GM10847 (cell line): ENCODE data around the gene S100A5.

Source experiments
- POLR2A ChIP-seq: IDR thresholded peaks from 2 replicates; pipeline ENCODE4 v1.6.1; 2011; ENCODE audit not compliant: insufficient read length; ENCODE audit errors: extremely low read depth

Gene S100A5

DNA sequence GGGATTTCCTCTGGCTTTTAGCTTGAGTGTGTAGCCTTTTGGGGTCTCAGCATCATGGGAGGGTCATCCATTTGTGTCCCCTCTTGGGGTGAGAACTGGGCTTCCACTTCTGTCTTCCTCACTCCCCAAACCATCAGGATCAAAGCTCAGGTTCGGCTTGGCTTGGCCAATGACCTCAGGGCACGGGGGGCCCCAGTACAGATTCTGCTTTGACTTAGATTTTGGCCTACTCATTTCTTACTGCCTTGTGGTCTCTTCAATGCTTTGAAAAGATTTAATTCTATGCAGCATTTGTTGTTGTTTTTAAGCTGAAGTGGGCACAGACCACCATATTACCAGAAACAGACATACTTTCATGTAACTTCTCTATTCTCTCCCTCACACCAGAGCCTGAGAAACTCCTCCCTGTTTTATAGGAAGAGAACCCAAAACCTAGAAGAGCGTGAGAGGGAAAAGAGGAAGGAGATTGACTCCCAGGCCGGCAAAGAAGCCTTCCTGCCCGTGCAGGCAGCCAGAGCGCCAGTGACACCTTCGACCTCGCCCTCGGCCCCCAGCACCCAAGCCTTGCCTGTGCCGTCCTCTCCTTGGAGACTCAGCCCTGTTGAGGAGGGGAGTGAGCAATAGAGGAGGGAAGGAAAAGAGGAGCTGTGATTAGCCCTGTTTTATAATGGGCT, 10.2 kb upstream of the S100A5 start:
- no peak for TF ChIP-seq POLR2A

DNA sequence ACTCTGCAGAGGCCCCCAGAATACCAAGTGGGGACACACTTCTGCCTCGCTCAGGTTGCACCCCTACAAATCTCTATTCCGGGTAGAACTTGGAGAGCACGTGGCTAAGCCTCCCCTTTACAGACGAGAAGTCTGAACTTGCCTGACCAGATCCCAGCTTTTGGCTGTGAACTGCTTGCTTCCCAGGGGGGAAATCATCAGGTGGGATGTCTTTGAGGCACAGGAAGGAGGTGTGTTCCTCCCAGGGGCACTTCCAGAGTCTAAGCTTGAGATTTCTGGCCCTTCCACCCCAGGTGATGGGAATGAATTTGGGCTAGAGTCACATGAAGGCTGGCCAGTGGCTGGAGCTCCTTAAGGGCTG, 9.6 kb upstream of the S100A5 start:
- TF ChIP-seq POLR2A: no peak

DNA sequence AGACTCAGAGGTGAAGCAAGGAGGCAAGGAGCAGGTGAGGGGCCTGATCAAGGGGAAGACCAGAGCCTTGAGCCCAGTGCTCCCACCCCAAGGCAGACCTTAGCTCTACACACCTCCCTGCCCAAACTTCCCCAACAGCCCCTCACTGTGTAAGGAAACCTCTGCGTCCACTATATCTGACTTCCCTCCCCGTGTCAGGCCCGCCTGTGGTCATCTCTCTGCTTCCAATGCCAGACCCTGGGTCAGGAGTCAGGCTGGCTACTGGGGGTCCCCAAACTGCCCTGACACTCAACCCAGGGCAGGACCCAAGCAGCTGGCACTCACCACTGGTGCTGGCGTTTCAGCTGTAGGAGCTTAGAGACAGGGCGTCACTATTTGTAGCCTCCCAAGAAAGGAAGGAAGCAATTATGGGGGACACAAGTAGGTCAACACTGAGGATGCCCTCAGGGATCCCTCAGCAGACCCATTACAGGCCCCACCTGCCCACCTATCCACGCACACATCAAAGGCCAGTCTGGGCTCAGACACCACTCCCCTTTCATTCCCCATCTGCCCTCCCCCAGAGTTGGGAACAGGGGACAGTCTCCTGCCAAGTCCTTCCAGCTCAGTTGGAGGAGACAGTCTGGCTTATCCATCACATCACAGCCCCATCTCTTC, 9.1 kb upstream of the S100A5 start:
- no peak for TF ChIP-seq POLR2A

DNA sequence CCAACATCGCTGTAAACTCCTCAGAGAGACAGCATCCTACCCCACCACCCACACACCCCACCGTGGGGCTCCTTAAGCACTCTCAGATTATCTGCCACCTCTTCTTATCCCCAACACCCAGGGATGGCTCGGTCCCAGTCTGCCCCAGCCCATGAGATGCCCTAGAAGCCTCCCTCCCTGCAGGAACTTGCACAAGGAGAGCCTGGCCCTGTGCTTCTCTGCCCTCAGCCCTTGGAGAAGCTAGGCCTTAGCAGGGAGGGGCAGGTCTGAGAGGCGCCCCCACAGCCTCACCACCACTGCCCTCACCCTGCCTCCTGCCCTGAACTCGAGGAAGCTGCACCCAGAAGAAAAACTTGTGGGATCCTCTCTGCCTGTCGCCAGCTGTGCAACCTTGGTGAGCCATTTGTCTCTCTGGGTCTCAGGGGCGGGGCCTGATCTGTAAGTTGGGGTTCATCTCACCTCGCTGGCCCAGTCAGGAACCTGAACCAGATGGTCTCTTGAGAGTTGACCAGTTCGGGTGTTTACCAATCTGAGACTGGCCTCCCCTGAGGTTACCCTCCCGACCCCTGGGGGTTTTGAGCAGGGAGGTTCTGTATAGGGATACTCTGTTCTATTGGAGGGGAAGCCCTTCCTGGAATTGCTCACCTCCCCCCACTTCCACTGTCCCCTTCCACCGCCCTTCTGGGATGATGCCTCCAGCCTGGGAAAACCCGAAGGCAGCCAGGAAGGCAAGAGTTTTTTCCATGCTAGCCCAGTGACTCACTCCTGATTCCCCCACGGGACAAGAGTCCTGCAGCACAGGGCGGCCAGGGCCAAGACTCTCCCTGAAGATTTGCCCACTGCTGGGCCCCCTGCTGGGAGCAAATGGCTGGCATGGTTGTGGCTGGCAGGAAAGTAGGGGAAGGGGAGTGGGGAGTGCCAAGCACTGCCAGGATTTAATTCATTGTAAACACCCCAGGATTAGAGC, 8.3 kb upstream of the S100A5 start, which contains the start of gene S100A3:
TSS of gene S100A3 (minus strand) at position 537 of the 967 bp plus-strand sequence. CDS start 773 bp downstream, outside the sequence.
- TF ChIP-seq POLR2A: no peak

DNA sequence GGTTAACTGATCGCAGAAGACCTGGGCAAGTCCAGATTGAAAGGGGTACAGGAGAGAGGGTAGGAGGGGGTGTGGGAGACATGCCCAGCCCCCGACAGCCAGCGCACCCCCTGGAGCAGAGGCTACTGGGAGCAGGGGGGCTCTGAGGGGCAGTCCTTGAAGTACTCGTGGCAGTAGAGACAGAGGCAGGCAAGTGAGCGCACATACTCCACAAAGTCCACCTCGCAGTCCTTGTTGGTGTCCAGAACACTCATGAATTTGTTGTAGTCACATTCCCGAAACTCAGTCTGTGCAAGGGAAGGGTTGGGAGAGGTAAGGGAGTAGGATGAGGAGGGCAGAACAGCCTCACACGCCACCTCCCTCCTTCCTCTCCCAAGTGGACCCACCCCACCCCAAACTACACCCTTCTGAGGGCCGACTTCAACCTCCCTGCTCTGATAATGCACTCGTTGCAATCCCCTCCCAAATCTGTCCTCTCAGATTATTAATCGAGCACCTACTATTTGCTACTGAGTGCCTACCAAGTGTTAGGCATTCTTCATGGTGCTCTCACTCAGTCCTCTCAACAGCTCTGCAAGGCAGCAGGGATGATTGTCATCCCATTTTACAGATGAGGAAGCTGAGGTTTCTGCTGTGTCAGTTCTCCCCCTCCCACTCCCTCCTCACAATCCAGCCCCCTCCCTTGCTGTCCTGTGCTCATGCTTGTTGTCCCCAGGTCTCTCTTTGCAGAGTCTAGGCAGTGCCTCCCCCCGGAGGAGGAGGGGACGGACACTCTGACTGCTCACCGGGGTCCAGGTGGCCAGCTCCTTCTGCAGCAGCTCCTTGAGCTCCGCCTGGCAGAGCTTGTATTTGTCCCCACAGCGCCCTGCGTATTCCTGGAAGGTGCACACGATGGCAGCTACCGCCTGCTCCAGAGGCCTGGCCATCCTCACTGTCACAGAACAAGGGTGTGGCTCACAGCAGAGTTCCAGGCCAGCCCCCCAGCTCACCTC, 7.1 kb upstream of the S100A5 start:
- no peak for TF ChIP-seq POLR2A

DNA sequence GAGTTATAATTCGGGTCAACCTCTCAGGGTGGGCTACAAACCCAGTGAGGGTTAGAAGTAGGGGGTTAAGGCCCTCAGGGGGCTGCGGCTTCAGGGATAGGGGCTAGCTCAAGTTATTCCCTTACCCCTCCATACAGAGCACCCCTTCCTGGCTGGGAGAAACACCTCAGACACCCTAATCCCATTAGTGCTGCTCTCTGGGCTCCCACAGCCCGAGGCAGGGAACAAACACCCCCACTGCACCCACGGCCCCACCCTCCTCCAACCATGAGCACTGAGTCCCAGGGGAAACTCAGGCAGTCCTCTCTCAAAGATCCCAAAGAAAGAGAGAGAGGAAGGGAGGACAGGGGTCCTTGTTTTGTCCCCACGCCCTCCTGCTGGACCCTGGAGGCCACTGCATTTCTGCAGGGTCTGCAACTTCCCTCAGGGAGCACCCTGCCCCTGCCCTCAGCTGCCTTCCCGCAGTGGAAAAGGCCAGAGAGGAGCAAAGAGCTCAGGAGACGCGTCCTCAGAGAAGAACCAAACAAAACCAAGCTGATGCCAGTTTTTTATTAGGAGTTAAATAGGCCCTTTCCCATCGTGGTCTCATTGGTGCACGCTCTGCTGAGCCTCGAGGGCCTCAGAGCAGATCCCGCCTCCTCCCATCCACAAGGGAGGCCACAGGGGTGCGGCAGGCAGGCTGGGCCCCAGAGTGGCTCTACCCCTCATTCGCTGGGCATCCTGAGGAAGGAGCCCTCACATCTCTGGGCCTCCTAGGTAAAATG, 6.2 kb upstream of the S100A5 start:
- no peak for TF ChIP-seq POLR2A

DNA sequence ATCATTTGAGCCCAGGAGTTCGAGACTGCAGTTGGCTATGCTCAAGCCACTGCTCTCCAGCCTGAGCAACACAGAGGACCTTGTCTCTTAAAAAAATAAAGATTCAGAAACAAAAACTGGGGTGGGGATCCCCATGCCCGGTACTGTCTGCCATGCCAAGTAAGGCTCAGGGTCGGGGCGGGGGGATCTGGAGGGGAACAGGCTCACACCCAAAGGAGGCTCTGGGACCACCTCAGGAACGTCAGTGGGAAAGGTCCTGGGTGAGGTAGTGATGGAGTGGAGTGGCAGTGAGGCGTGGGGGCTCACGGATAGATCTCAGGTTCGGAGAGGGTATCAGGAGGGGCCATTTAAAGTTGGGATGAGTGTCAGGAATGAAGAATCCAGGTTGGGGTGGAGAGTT, 5.6 kb upstream of the S100A5 start:
- TF ChIP-seq POLR2A: no peak

DNA sequence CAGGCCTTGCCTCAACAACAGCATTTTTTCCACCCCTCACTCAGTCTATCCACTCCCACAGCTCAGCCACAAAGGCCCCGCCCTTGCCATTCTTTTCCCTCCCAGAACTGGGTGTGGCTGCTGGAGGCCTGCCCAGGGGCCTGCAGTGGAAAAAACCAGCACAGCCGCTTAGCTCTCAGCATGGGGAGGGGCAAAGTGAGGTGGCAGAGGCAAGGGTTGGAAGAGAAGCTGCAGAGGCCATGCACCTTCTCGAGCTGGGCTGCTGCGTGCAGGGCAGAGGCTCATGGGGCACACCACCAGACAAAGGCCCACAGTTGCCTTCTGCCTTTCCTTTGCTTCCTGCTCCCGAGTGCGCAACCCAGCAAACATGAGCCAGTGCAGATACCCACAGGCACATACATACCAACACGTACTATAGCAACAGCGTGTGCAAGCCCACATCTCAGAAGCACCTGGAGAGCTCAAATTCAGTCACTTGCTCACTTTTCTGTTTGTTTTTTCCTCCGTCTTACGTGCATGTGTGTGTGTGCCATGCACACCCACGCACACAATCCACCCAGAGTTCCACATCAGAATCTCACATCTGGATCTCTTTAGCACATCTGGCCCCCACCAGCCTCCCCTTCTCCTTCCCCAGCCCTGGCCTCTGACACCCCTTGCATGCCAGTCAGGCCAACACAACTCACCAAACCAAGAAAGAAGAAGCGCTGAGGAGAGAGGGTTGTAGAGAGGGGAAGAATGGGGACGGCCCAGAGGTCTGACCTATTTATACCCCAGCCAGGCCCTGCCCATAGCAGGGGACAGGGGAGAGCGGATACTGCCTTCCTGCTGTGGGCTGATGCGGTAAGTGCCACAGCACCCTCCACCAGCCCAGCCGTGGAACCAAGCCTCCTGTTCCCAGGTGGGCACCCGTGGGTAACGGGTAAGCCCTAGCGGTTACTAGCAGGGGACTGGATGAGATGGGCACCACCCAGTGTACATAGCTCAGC, 4.6 kb upstream of the S100A5 start, which contains the start of gene S100A4:
TSS of gene S100A4 (minus strand) at position 740 of the 989 bp plus-strand sequence. CDS start 1,012 bp downstream, outside the sequence.
- no peak for TF ChIP-seq POLR2A

DNA sequence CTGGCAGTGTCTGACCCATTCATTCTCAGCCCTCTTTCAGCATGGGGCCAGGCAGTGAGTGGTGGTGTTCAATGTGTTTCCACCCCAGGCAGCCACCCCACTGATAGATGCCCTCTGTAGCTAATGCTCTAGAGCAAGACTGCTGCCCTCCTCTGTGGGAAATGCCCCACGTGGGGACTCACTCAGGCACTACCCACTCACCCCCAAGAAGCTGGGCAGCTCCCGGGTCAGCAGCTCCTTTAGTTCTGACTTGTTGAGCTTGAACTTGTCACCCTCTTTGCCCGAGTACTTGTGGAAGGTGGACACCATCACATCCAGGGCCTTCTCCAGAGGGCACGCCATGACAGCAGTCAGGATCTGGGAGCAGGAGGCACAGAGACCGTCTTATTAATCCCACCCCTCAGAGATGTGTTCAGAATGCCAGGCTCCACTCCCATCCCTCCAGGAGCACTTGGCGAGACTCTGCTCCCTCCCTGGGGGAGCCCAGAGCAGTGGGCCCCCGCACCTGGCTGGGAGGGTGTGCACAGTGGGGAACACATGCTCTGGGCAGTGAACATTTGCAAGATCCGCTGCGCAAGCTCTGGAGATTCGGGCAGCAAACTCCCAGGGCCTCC, 3.8 kb upstream of the S100A5 start:
- no peak for TF ChIP-seq POLR2A

DNA sequence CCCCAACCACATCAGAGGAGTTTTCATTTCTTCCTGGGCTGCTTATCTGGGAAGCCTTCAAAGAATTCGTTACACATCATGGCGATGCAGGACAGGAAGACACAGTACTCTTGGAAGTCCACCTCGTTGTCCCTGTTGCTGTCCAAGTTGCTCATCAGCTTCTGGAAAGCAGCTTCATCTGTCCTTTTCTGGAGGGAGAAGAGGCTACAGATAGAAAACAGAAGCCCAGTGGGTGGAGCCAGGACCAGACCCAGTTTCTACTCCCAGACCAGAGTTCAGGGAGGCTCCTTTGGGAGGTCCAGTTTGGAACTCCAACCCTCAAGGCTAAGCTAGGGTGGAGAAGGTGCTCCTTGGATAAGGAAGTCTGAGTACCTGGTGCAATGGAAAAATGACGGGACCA, 3.0 kb upstream of the S100A5 start:
- TF ChIP-seq POLR2A: no peak

DNA sequence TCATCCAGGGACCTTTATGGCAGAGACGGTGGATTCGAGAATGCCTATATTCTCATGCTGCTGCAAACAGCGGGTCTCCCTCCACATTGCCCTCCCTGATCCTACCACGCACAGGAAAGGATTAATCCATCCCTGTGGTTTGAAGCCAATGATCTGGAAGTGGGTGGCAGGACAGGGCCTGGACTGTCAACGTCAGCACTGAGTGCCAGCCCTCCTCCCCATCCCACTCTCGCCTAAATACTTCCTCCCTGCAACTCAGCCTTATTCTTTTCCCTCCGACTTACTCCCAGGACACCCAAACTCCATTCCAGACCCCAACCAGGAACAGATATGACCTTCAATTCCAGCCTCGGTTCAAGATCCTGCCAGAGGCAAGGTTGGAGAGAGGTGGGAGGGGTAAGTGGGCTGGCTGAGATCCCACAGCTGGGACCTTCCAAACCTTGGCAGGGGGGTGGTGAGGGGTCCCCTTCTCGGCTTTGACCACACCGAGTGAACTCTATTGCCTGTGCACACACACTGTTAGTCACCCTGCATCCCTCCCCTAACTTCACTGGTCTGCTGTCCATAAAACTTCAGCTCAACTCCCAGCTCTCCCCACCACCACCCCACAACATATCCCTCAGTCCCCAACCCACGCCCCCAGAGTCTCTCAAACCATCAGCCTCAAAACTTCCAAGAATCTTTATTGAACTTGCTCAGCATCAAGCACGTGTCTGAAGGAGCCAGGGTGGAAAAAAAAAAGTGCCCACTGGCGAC, 2.4 kb upstream of the S100A5 start:
- TF ChIP-seq POLR2A: no peak
